ENCODE data around the gene COX14. TPM values are rescaled to one million over a fixed set of nuclear protein-coding genes. Genes with fewer than 3 reads are reported as not detected.

The COX14 gene
- total RNA-seq, 1 experiment from 2014 or later = 41.0 TPM

DNA sequence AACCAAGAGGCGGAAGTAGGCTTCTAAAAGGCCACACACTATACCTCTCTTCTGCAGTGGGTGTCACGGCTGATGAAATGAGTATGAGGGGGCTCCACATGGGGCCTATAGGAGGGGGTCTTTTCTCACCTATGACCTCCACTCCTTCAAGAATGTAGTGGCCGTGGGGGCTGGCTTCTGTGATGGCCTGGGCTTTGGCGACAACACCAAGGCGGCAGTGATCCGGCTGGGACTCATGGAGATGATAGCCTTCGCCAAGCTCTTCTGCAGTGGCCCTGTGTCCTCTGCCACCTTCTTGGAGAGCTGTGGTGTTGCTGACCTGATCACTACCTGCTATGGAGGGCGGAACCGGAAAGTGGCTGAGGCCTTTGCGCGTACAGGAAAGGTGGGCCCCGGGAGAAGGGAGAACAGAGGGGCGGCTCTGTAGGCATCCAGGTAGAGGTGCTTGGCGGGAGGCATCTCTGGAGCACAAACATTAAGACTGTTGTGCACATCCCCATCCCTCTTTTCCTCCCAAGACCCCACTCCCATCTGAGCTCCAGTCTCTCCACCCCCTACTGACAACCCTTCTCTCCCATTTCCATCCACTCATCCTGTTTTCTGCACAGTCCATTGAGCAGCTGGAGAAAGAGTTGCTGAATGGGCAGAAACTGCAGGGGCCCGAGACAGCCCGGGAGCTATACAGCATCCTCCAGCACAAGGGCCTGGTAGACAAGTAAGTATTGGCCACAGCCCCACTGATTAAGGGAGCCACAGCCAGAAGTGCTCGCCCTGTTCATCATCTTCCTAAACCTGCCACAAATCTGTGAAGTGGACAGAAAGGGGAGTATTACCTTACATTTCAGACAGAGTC is 4.4 kb upstream of the COX14 start:
- RAD21 ChIA-PET (ENCODE audit: low non-redundant PET in 1 of 2, low total read pairs in 2 of 2, uncharacterized antibody in 2 of 2, unreplicated experiment in 2 of 2) = no interaction called here

More for the DNA sequence above, 4.4 kb upstream of the COX14 start:
- Histone ChIP-seq H3K9ac (ENCODE audit: low read length) (no peak overlapping the region), H3K79me2 (ENCODE audit: insufficient read depth, low read length) (peaks cover 5% of the 10 kb centered on the region), H3K36me3 (ENCODE audit: control insufficient read depth in 1 of 2, insufficient read depth in 2 of 2, low read length in 2 of 2) (no peaks in the 10 kb centered on the region), H3K4me2 (ENCODE audit: low read length) (no peak overlapping the region), H2AFZ (ENCODE audit: low read depth, low read length, poor library complexity, severe bottlenecking) (no peak overlapping the region), H3K27ac (ENCODE audit: low read depth, low read length) (no peak overlapping the region), H3K27me3 (ENCODE audit: insufficient read depth, low read length) (no peaks in the 10 kb centered on the region), H3K9me3 (ENCODE audit: control insufficient read depth in 1 of 2, insufficient read depth in 1 of 2, low read depth in 1 of 2, low read length in 2 of 2) (no peaks in the 10 kb centered on the region), H4K20me1 (ENCODE audit: insufficient read depth) (no peaks in the 10 kb centered on the region), H3K4me3 (replicated peaks in 1 of 2; ENCODE audit: low read depth in 1 of 2, low read length in 2 of 2) (no peak overlapping the region), H3K9me2 (ENCODE audit: insufficient read depth) (no peaks in the 10 kb centered on the region), H3K4me1 (ENCODE audit: control insufficient read depth in 1 of 2, insufficient read depth in 2 of 2, low read length in 2 of 2) (peaks cover 25 to 31% of the 10 kb centered on the region in 2 experiments)
- ChIA-PET CTCF (interaction anchor here (1.0 kb wide), 1 partner anchor 141 kb away, joined by 3 read pairs; no protein-coding TSS in a partner anchor), POLR2A (no interaction called here)
- DNase-seq (ENCODE audit: low read depth, low spot score) = no peak
- TF ChIP-seq CTCF (IDR thresholded peaks at IDR 0.05 in 2 of 3, conservative IDR thresholded peaks at IDR 0.05 in 1 of 3; ENCODE audit: borderline replicate concordance in 1 of 3, insufficient read depth in 1 of 3, low read depth in 2 of 3, low read length in 2 of 3) (no peak), TCF7L2 (IDR thresholded peaks at IDR 0.05; ENCODE audit: borderline replicate concordance, extremely low read depth, insufficient read depth, insufficient read length) (no peak), CEBPB (IDR thresholded peaks at IDR 0.05; ENCODE audit: low read depth) (no peak), EZH2 (IDR thresholded peaks at IDR 0.05) (no peak), RAD21 (IDR thresholded peaks at IDR 0.05; ENCODE audit: low read depth) (no peak), POLR2A (IDR thresholded peaks at IDR 0.05; ENCODE audit: borderline replicate concordance, extremely low read depth, insufficient read depth, insufficient read length) (no peak), ZBTB33 (IDR thresholded peaks at IDR 0.05; ENCODE audit: extremely low read depth, insufficient replicate concordance, low read length) (no peak), SRF (IDR thresholded peaks at IDR 0.05; ENCODE audit: low read depth) (no peak), ZNF274 (IDR thresholded peaks at IDR 0.05; ENCODE audit: low read depth, low read length) (no peak), JUND (IDR thresholded peaks at IDR 0.05) (no peak), SIN3A (IDR thresholded peaks at IDR 0.05; ENCODE audit: low read depth) (no peak), POLR2AphosphoS5 (IDR thresholded peaks at IDR 0.05; ENCODE audit: low read depth, low read length) (no peak), ZFX (IDR thresholded peaks at IDR 0.05) (no peak), ELF1 (IDR thresholded peaks at IDR 0.05; ENCODE audit: borderline replicate concordance, low read depth) (no peak), EGR1 (IDR thresholded peaks at IDR 0.05; ENCODE audit: low read depth) (no peak), EZH2phosphoT487 (IDR thresholded peaks at IDR 0.05; ENCODE audit: borderline replicate concordance) (no peak)
- TF ChIP-seq, protein P1, sequence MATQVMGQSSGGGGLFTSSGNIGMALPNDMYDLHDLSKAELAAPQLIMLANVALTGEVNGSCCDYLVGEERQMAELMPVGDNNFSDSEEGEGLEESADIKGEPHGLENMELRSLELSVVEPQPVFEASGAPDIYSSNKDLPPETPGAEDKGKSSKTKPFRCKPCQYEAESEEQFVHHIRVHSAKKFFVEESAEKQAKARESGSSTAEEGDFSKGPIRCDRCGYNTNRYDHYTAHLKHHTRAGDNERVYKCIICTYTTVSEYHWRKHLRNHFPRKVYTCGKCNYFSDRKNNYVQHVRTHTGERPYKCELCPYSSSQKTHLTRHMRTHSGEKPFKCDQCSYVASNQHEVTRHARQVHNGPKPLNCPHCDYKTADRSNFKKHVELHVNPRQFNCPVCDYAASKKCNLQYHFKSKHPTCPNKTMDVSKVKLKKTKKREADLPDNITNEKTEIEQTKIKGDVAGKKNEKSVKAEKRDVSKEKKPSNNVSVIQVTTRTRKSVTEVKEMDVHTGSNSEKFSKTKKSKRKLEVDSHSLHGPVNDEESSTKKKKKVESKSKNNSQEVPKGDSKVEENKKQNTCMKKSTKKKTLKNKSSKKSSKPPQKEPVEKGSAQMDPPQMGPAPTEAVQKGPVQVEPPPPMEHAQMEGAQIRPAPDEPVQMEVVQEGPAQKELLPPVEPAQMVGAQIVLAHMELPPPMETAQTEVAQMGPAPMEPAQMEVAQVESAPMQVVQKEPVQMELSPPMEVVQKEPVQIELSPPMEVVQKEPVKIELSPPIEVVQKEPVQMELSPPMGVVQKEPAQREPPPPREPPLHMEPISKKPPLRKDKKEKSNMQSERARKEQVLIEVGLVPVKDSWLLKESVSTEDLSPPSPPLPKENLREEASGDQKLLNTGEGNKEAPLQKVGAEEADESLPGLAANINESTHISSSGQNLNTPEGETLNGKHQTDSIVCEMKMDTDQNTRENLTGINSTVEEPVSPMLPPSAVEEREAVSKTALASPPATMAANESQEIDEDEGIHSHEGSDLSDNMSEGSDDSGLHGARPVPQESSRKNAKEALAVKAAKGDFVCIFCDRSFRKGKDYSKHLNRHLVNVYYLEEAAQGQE (IDR thresholded peaks at IDR 0.05; ENCODE audit: low read depth) = no peak
- no peak for ATAC-seq
- intact Hi-C loops (cut with micrococcal nuclease) = no loop called here
- no TSS peak for BruUV-seq (replicated peaks)

Data from HCT116 (cell line).